Mucosa of descending colon (tissue), 3 donors: ENCODE data around the gene SOCS2. TPM values are rescaled to one million over a fixed set of nuclear protein-coding genes. Genes with fewer than 3 reads are reported as not detected.

Source experiments
- ATAC-seq: fragments of 200-7000 bp; cut with Tn5 transposase; one replicate; pipeline ENCODE4 v1.9.1; 2020; ENCODE audit warnings: mild to moderate bottlenecking, moderate library complexity
- DNase-seq, 3 donors: peaks; one replicate each; pipeline ENCODE4 v3.0.0-alpha.2; 2020
- H3K36me3 ChIP-seq: fragments of 200-600 bp; one replicate; pipeline ENCODE4 v1.8.0; 2021; ENCODE audit warnings: low read depth, mild to moderate bottlenecking
- H3K4me1 ChIP-seq: fragments of 200-600 bp; one replicate; pipeline ENCODE4 v1.8.0; 2021; ENCODE audit warnings: low read depth, mild to moderate bottlenecking
- H3K4me3 ChIP-seq: fragments of 200-600 bp; one replicate; pipeline ENCODE4 v1.8.0; 2021; ENCODE audit warnings: mild to moderate bottlenecking
- H3K9me3 ChIP-seq: fragments of 200-600 bp; one replicate; pipeline ENCODE4 v1.8.0; 2021; ENCODE audit warnings: mild to moderate bottlenecking
- intact Hi-C, 2 donors: fragments of 100-400 bp; cut with DNase I in 1 of 2; cut with micrococcal nuclease in 1 of 2; formaldehyde crosslinking; loops; one replicate each; pipeline versions ENCODE4 v1.11.0 to v1.11.1; 2022; cut with DNase I, micrococcal nuclease
- total RNA-seq, 3 donors: library from RNA; stranded (reverse); fragmentation: NEBNext Ultra II Directional in 2 of 3; extraction: Animal tissue kit (Norgen Biotek cat#: 25700) in 2 of 3; gene quantifications; one replicate each; pipeline versions ENCODE4 v1.2.1 to v1.2.4, GENCODE V29; 2021 to 2023
- TF ChIP-seq, protein P1 (sequence below): fragments of 200-600 bp; IDR thresholded peaks from one replicate; pipeline ENCODE4 v1.8.0; 2022; ENCODE audit warnings: antibody characterized with exemption, mild to moderate bottlenecking
- donor health status: DM: no; HTN: no; CAD: no; lungs with moderate emphysema.
- donor health status: DM: no; HTN: no; CAD: no.
- donor health status: DM: no; HTN: yes; CAD: no.

SOCS2 gene
- total RNA-seq, 3 donors from 2014 or later, result 23.3 to 40.7 (median 27.6) TPM

GRCh38 chr12:93569656-93570551 lies 2.6 kb upstream of the SOCS2 start:
- intact Hi-C loops, result loop anchor here (5.0 to 10.0 kb wide), 5 partner anchors 107 to 535 kb away; partner anchors contain the start of gene CRADD (in 1 of the 2)
- Histone ChIP-seq H3K9me3 (no peaks in the 10 kb centered on the region), H3K36me3 (no peaks in the 10 kb centered on the region), H3K4me3 (peak overlapping the region; percentile 56), H3K4me1 (peaks cover 6% of the 10 kb centered on the region)
- TF ChIP-seq, protein P1, sequence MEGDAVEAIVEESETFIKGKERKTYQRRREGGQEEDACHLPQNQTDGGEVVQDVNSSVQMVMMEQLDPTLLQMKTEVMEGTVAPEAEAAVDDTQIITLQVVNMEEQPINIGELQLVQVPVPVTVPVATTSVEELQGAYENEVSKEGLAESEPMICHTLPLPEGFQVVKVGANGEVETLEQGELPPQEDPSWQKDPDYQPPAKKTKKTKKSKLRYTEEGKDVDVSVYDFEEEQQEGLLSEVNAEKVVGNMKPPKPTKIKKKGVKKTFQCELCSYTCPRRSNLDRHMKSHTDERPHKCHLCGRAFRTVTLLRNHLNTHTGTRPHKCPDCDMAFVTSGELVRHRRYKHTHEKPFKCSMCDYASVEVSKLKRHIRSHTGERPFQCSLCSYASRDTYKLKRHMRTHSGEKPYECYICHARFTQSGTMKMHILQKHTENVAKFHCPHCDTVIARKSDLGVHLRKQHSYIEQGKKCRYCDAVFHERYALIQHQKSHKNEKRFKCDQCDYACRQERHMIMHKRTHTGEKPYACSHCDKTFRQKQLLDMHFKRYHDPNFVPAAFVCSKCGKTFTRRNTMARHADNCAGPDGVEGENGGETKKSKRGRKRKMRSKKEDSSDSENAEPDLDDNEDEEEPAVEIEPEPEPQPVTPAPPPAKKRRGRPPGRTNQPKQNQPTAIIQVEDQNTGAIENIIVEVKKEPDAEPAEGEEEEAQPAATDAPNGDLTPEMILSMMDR, result peak; percentile 84
- DNase-seq, result peak; percentile 89 to 92 (median 92)
- ATAC-seq, result peak; percentile 77

DNA sequence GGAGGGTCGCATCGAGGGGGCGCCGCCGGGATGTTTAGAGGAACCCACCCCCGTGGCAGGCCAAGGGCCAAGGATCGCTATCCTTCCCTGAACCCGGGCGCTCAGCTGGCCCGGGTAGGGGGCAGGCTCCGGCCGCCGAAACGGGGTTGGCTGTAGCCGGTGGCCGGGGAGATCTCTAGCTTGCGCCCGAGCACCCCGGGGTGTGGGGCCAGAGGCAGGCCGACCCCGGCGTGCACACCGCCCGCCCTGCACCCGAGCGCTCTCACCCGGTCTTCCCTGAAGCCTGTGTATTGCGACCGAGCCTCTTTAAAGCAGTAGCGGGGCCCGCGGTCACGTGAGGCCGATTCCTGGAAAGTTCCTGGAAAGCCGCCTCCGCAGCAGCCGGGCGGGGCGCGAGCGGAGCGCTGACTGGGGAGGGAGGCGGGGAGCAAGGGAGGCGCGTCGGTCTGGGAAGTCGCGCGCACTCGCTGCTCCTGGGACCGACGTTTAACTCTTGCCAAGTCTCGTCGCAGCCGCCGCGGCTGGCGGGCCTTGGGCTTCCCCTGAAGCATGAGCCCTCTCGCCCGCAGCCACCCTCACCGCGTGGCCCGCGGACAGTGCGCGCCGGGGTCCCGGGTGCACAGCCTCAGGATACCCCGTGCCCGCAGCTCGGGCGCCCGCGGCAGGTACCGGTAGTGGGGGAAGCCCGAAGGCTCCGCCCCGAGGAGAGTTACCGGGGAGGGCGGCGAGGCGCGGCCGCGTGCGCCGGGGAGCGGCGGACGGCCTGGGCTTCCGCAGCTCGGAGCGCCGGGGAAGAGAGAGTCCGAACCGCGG lies 1.7 kb upstream of the SOCS2 start:
- TF ChIP-seq, protein P1, result no peak
- Histone ChIP-seq H3K36me3 (no peaks in the 10 kb centered on the region), H3K9me3 (no peaks in the 10 kb centered on the region), H3K4me3 (peak overlapping the region; percentile 56), H3K4me1 (peaks cover 6% of the 10 kb centered on the region)
- peak; percentile 96 to 97 (median 97) for DNase-seq
- intact Hi-C loops, result loop anchor here (5.0 kb wide), 3 partner anchors 107 to 532 kb away; partner anchors contain the start of gene CRADD (in 1 of the 2)
- ATAC-seq, result peak; percentile 85

- Histone ChIP-seq H3K36me3 (no peaks in the 10 kb centered on the region), H3K9me3 (no peaks in the 10 kb centered on the region), H3K4me1 (peaks cover 6% of the 10 kb centered on the region), H3K4me3 (peak overlapping the region; percentile 56)
- peak; percentile 44 for ATAC-seq
- TF ChIP-seq, protein P1, result peak; percentile 18
- intact Hi-C loops, result loop anchor here (5.0 kb wide), 3 partner anchors 106 to 531 kb away; partner anchors contain the start of gene CRADD (in 1 of the 2)
- peak; percentile 81 to 90 (median 85) for DNase-seq
These were observed 1.0 kb upstream of the SOCS2 start for GRCh38 chr12:93571365-93571924.

- Histone ChIP-seq H3K4me3 (peak overlapping the region; percentile 29), H3K4me1 (peaks cover 6% of the 10 kb centered on the region), H3K36me3 (no peaks in the 10 kb centered on the region), H3K9me3 (no peaks in the 10 kb centered on the region)
- TF ChIP-seq, protein P1, result no peak
- intact Hi-C loops, result loop anchor here (5.0 kb wide), 3 partner anchors 104 to 529 kb away; partner anchors contain the start of gene CRADD (in 1 of the 2)
- ATAC-seq, result no peak
- DNase-seq, result peak; percentile 49 to 71 (median 65)
These were observed 457 bp downstream of the SOCS2 start for GRCh38 chr12:93572712-93573551.
